Ascending aorta (tissue), 2 donors: ENCODE results near the gene DISP2. TPM values are rescaled to one million over a fixed set of nuclear protein-coding genes. Genes with fewer than 3 reads are reported as not detected.

ENCODE experiments used
- DNase-seq, 2 donors: peaks; one replicate each; pipeline ENCODE4 v3.0.0-alpha.2; 2019; ENCODE audit warnings: low spot score in 2 of 2
- H3K27ac ChIP-seq, 2 donors: fragments of 200-600 bp; sonication (generic); one replicate each; pipeline ENCODE4 v1.5.1; 2016 to 2017; ENCODE audit warnings: mild to moderate bottlenecking in 1 of 2
- H3K27me3 ChIP-seq: fragments of 200-600 bp; sonication (generic); one replicate; pipeline ENCODE4 v1.5.1; 2017
- H3K36me3 ChIP-seq, 2 donors: fragments of 200-600 bp; sonication (generic); one replicate each; pipeline ENCODE4 v1.5.1; 2016
- H3K4me1 ChIP-seq, 2 donors: fragments of 200-600 bp; sonication (generic); one replicate each; pipeline ENCODE4 v1.5.1; 2016 to 2017; ENCODE audit warnings: mild to moderate bottlenecking in 1 of 2
- H3K4me3 ChIP-seq, 2 donors: fragments of 200-600 bp; sonication (generic); one replicate each; pipeline ENCODE4 v1.5.1; 2016 to 2017; ENCODE audit warnings: mild to moderate bottlenecking in 1 of 2
- H3K9me3 ChIP-seq, 2 donors: fragments of 200-600 bp; sonication (generic); one replicate each; pipeline ENCODE4 v1.5.1; 2016
- CTCF ChIP-seq, 3 experiments: fragments of 200-600 bp in 2 of 3; fragments of 450-650 bp in 1 of 3; sonication (generic) in 2 of 3; IDR thresholded peaks; one replicate each; pipeline ENCODE4 v1.5.1; 2016 to 2019; ENCODE audit warnings: antibody characterized with exemption in 3 of 3, mild to moderate bottlenecking in 1 of 3, moderate library complexity in 1 of 3
- intact Hi-C: fragments of 100-400 bp; cut with DNase I; formaldehyde crosslinking; loops from one replicate; pipeline ENCODE4 v1.15.1; 2023
- total RNA-seq: library from RNA; depleted of rRNA; stranded (reverse); fragments of >200 nt; gene quantifications from one replicate; pipeline ENCODE4 v1.1.0, GENCODE V29; 2016

DISP2 gene
- total RNA-seq, 1 donor from 2014 or later, result 0.32 TPM

DNA sequence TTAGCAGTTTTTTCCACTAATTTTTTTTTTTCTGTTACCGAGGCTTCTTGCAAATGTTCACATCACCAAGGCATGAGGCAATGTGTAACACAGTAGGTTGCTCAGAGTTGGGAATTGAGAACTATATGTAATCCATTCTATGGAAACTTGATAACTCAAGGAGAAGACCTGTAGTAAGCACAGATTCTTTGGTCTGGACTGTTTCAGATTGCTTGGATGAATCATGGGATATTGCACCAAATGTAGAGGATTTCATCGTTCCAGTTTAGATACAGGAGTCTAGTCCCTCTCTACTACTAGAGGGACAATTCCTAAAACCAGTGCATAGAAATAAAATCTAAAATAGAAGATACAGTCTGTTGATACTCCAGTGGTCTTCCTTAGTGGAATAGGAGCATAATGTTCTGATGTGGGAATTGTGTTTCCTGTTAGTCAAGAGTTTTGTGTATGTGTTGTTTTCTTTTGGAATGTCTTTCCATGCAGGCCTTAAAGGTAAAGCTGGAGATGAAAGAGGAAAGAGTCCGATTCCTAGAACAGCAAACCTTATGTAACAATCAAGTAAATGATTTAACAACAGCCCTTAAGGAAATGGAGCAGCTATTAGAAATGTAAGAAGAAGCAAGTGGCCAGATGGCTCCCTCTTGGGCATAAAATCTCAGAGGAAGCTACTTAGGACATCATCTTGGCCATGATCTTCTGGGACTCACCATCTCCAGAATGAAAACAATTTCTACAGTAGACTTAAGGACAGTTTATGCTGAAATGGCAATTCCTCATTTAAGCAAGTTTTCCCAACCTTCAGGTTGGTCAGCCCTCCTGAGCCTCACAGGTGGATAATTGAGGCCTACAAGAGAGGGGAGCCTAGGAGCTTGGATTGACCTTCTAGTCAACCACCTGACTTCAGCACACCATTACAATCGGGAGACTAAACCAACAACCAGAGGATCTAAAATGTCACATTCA, 35.2 kb downstream of the DISP2 start:
- Histone ChIP-seq H3K4me1 (no peaks in the 10 kb centered on the region), H3K27me3 (no peaks in the 10 kb centered on the region), H3K36me3 (peaks cover 18 to 26% of the 10 kb centered on the region in 2 donors), H3K27ac (no peak overlapping the region), H3K4me3 (no peak overlapping the region), H3K9me3 (no peaks in the 10 kb centered on the region)
- no peak for DNase-seq
- intact Hi-C loops, result no loop called here
- TF ChIP-seq CTCF (IDR thresholded peaks at IDR 0.05), result no peak

DNA sequence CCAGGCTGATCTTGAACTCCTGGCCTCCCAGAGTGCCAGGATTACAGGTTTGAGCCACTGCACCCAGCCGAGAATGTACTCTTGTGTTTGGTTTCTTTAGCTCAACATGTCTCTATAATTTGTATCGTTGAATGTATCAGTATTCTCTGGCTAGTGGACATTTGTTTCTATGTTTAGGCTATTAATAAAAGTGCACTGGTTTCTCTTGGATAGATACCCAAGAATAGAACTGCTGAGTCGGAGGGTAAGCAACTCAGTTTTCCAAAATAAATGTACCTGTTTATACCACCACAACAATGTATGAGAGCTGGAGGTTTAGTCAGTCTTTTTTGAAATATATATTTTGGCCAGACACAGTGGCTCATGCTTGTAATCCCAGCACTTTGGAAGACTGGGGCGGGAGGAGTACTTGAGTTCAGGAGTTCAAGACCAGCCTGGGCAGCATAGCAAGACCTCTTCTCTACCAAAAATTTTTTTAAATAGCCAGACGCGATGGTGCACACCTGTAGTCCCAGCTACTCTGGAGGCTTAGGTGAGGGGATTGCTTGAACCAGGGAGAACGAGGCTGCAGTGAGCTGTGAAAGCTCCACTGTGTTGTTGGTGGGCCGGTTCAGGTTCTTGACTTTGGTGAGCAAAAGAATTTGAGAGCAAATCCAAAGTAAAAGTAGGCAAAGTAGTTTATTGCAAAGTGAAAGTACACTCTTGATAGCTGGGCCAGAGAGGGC, 39.8 kb downstream of the DISP2 start:
- Histone ChIP-seq H3K27me3 (no peaks in the 10 kb centered on the region), H3K27ac (no peak overlapping the region), H3K4me3 (no peak overlapping the region), H3K9me3 (no peaks in the 10 kb centered on the region), H3K36me3 (peaks cover 5 to 10% of the 10 kb centered on the region in 2 donors), H3K4me1 (no peaks in the 10 kb centered on the region)
- DNase-seq, result no peak
- intact Hi-C loops, result no loop called here
- TF ChIP-seq CTCF (IDR thresholded peaks at IDR 0.05), result no peak

GRCh38 chr15:40398413-40398873, 40.4 kb downstream of the DISP2 start:
- Histone ChIP-seq H3K4me1 (no peaks in the 10 kb centered on the region), H3K27me3 (no peaks in the 10 kb centered on the region), H3K27ac (no peak overlapping the region), H3K4me3 (no peak overlapping the region), H3K9me3 (no peaks in the 10 kb centered on the region), H3K36me3 (peaks cover 4% of the 10 kb centered on the region in 2 donors)
- no peak for TF ChIP-seq CTCF (IDR thresholded peaks at IDR 0.05)
- no peak for DNase-seq
- intact Hi-C loops, result no loop called here

DNA sequence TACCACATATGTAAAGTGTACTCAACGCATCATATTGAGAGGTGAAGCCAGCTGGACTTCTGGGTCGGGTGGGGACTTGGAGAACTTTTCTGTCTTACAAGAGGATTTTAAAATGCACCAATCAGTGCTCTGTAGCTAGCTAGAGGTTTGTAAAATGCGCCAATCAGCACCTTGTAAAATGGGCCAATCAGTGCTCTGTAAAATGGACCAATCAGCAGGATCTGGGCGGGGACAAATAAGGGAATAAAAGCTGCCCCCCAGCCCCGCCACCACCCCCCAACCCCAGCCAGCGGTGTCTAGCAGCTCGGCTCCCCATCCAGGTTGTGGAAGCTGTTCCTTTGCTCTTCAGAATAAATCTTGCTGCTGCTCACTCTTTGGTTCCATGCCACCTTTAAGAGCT, 41.4 kb downstream of the DISP2 start:
- TF ChIP-seq CTCF (IDR thresholded peaks at IDR 0.05), result no peak

GRCh38 chr15:40405501-40406381, 47.7 kb downstream of the DISP2 start, which contains the start of gene IVD:
IVD (plus strand) TSS chr15:40405795; CDS start chr15:40405828, 33 bp downstream.
- Histone ChIP-seq H3K36me3 (peaks cover 4 to 10% of the 10 kb centered on the region in 2 donors), H3K4me3 (peak within 1 kb of the TSS; percentile 73 to 98), H3K27ac (peak within 1 kb of the TSS; percentile 75 to 80), H3K9me3 (no peaks in the 10 kb centered on the region), H3K27me3 (no peaks in the 10 kb centered on the region), H3K4me1 (peaks cover 15 to 17% of the 10 kb centered on the region in 2 donors)
- intact Hi-C loops, result loop anchor here (1.0 to 10.0 kb wide), 7 partner anchors 23 to 301 kb away; partner anchors contain the start of genes BAHD1, BMF, CCDC9B and INAFM2
- DNase-seq, result peak; percentile 72 to 97
- no peak for TF ChIP-seq CTCF (IDR thresholded peaks at IDR 0.05)

More for the DNA sequence above, 41.4 kb downstream of the DISP2 start:
- intact Hi-C loops, result no loop called here
- H3K27ac ChIP-seq, result no peak overlapping the region
- no peak for DNase-seq
- no peaks in the 10 kb centered on the region for H3K4me1 ChIP-seq
- no peaks in the 10 kb centered on the region for H3K27me3 ChIP-seq
- H3K4me3 ChIP-seq, result no peak overlapping the region
- H3K36me3 ChIP-seq, result no peaks in the 10 kb centered on the region
- H3K9me3 ChIP-seq, result no peaks in the 10 kb centered on the region
